ENCODE results near the gene DOCK1.

The DOCK1 gene

GRCh38 chr10:127221281-127221680, 316.1 kb downstream of the DOCK1 start:
- no peak for DNase-seq

GRCh38 chr10:127227027-127227426, 321.8 kb downstream of the DOCK1 start:
- DNase-seq: no peak

- no peak for DNase-seq
These were observed 322.4 kb downstream of the DOCK1 start for GRCh38 chr10:127227663-127228062.

GRCh38 chr10:127228195-127228787, 323.1 kb downstream of the DOCK1 start:
- DNase-seq: no peak

- DNase-seq: no peak
These were observed 329.1 kb downstream of the DOCK1 start for GRCh38 chr10:127234306-127234800.

- DNase-seq: no peak
These were observed 331.0 kb downstream of the DOCK1 start for GRCh38 chr10:127236266-127236665.

- no peak for DNase-seq
These were observed 337.7 kb downstream of the DOCK1 start for GRCh38 chr10:127242914-127243313.

- no peak for DNase-seq
These were observed 338.5 kb downstream of the DOCK1 start for GRCh38 chr10:127243490-127244272.

- DNase-seq: no peak
These were observed 340.2 kb downstream of the DOCK1 start for GRCh38 chr10:127245456-127245855.

GRCh38 chr10:127250031-127250430, 344.8 kb downstream of the DOCK1 start:
- no peak for DNase-seq

- DNase-seq: no peak
These were observed 347.6 kb downstream of the DOCK1 start for GRCh38 chr10:127252818-127253217.

- no peak for DNase-seq
These were observed 349.0 kb downstream of the DOCK1 start for GRCh38 chr10:127254276-127254675.

- DNase-seq: no peak
These were observed 352.2 kb downstream of the DOCK1 start for GRCh38 chr10:127257395-127257794.

GRCh38 chr10:127259347-127259746, 354.1 kb downstream of the DOCK1 start:
- no peak for DNase-seq

GRCh38 chr10:127262606-127263005, 357.4 kb downstream of the DOCK1 start:
- no peak for DNase-seq

GRCh38 chr10:127265288-127265687, 360.1 kb downstream of the DOCK1 start:
- DNase-seq: no peak

- DNase-seq: no peak
These were observed 361.2 kb downstream of the DOCK1 start for GRCh38 chr10:127266431-127266830.

GRCh38 chr10:127267442-127267841, 362.2 kb downstream of the DOCK1 start:
- no peak for DNase-seq

GRCh38 chr10:127272076-127272475, 366.8 kb downstream of the DOCK1 start:
- DNase-seq: no peak

GRCh38 chr10:127275272-127275671, 370.0 kb downstream of the DOCK1 start:
- no peak for DNase-seq

- DNase-seq: no peak
These were observed 370.7 kb downstream of the DOCK1 start for GRCh38 chr10:127275793-127276450.

GRCh38 chr10:127276794-127277462, 371.7 kb downstream of the DOCK1 start:
- DNase-seq: no peak

GRCh38 chr10:127278001-127278400, 372.8 kb downstream of the DOCK1 start:
- DNase-seq: no peak

All from right kidney (tissue), 1 donor.